Measurements from ENCODE around the gene FCER1G.
"Not testable (repeated sequence)": the region's sequence is repeated elsewhere in the genome, so short reads cannot be mapped to it uniquely, and the experiment has no call there.

The FCER1G gene

DNA sequence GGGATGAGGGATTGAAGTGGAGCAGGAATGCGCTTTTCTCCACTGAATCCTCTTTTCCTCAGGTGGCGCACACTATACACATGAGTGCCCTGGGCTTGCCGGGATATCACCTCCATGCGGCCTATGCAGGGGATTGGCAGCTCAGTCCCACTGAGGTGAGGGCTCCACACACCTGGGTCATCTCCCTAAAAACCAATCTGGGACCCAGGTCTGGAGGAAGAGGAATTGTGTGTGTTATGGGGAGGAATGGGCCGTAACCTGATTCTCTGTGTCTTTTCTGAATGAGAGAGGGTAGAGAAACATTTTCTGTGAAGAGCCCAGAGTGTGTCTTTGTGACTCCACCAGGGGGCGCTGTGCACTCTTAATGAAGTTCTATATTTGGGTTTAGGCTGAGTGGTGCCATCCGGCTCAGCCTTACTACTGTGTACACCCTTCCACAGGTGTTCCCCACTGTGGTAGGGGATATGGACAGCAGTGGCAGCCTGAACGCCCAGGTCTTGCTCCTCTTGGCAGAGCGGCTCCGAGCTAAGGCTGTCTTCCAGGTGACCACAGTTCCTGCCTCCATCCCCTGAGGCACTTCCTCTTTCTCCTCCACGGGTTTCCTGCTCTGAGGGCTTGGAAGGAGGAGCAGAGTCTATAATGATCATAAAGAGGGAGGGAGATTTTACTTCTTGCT is 12.2 kb downstream of the FCER1G start:
- in situ Hi-C loops (cut with HindIII; ENCODE audit: low sequenced_read_pairs): no loop called here

DNA sequence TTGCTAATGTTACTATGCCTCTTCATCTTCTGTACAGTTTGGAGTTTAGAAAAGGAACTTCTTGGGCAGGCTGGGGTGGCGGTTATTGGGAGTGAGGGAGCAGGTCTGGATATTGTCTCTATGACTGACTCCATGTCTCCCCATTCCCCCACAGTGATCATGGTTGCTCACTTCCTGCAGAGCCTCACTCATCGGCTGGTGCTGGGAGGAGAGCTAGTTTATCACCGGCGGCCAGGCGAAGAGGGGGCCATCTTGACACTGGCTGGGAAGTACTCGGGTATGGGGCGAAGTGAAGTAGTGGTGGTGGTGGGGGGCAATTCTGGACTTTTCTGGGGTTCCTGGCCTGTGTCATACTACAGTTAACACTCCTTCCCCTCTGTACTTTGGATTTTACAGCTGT is 12.9 kb downstream of the FCER1G start:
- in situ Hi-C loops (cut with HindIII; ENCODE audit: low sequenced_read_pairs): no loop called here

DNA sequence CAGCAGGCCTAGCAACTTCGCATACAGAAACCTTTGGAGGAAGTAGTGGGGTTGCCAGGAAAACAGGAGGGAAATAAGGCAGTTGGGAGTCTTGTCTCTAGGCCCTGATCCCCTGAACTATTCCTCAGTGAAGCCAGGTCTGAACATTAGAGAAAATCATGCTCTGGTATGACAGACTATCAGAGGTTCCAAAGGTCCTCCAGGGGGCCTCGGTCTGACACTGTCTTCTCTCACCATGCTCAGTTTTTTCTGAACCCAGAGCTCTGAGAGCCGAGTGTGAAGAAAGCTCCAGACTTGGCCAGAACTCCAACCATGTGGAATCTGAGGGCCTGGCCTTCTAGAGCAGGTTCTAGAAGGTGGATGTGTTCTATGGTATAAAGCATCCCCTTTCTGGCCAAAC is 14.8 kb downstream of the FCER1G start:
- in situ Hi-C loops (cut with HindIII; ENCODE audit: low sequenced_read_pairs): no loop called here

DNA sequence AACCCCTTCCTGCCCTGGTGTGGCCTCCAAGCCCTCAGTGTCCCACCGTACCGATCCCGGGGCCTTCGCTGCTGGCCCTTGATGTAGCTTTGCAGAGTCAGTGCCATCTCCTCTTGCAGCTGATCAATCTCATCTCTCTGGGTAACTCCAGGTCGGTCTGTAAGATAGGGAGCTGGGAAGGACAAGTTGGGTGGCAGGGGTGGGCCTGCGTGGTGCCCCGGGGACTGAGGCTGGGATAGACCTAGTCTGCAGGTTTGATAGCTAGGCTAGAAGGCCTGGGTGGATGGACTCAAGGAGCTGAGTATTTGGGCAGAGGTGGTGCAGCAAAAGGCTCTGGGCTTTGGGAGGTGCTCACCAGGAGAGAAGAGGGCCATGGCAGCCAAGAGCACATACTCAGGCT is 15.7 kb downstream of the FCER1G start:
- in situ Hi-C loops (cut with HindIII; ENCODE audit: low sequenced_read_pairs): no loop called here

DNA sequence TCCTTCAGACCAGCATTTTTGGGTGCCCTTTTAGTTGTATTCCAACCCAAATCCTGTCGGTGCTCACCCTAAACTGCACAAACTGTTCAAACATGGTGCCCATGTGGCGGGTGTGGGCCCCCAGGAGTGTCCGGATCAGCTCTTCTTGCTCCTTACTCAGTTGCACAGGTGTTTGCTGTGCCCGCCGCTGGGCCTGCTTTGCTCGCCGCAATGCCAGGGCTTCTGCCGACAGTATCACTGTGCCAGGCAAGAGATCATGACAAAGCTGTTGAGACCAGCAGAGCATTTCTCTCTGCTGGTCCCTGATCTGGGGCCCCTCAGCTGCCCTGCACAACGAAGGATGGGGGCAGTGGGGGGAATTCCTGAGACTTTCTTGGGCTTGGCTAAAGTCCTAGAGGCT is 18.0 kb downstream of the FCER1G start:
- in situ Hi-C loops (cut with HindIII; ENCODE audit: low sequenced_read_pairs): no loop called here

DNA sequence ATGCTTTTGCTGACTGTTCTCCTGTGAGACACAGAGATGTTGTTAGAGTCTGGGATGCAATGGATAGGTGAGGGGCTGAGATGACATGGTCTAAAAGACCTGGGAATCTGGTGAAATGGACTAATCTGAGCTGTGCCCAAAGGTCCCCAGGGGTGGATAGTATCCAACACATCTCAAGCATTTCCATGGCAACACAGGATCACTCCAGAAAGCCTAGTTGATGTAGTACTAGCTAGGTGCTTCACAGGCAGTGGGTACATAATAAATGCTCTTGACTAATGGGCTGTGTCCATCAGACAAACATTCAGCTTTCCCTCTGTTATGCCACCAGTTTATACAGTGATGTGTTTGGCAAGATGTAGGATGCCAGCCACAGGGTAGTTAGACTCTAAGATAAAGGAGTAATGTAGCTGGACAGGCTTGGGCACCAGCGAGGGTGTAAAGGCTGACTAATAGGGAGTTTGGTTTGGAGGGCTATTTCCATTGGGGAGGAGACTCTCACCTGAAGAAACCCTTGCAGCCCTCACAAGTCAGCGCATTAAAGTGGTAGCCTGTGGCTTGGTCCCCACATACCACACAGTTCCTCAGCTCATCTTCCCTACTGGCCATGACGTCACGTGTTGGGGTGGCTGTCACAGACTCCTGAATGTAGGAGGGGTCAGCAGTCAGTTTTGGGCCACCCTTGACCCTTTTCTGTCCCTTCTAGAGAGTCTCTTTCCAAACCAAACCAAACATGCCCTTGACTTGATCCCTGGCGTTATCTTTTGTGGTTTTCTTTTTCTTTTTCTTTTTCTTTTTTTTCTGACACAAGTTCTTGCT is 21.1 kb downstream of the FCER1G start:
- in situ Hi-C loops (cut with HindIII; ENCODE audit: low sequenced_read_pairs): no loop called here

DNA sequence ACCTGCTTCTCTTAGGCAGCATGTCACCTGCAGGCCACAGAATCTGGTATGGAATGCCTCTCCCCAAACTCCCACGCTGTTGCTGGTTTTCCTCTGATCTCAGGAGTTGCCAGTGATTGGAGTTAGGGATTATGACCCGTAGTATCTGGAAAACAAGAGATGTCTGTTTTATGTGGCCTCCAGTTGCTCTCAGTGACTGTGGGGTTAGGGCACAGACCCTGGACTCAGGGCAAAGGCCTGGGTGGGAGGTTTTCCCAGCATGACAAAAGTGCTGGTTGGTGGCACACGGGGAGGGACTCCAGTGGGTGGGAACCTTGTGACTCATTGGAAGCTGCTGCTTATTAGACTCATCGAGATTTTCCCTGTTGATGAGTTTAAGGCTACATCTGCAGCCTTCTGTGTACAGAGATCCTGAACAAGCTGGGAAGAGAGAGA is 23.0 kb downstream of the FCER1G start, which contains the start of gene NR1I3:
Gene NR1I3, minus strand, starts transcription at position 165 of the 435 bp plus-strand sequence. CDS start 1,638 bp downstream, outside the sequence.
- in situ Hi-C loops (cut with HindIII; ENCODE audit: low sequenced_read_pairs): no loop called here

DNA sequence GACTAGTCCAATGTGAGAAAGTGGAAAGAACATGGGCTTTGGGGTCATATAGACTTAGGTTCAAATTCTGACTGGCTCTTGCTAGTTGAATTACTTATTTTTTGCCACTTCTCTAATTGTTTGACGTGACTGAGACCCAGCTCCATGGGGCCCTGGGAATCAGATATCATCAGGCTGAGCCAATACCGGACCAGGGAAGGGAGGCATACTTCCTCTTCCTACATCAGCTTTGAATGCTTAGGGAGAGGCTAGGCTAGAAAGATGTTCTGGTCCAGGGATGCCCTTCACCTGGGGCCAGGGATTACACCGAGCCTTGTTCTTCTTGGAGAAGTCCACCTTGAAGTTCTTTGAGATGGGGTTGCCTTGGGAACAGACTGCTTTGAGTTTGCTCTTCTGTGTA is 26.6 kb downstream of the FCER1G start:
- in situ Hi-C loops (cut with HindIII; ENCODE audit: low sequenced_read_pairs): no loop called here

DNA sequence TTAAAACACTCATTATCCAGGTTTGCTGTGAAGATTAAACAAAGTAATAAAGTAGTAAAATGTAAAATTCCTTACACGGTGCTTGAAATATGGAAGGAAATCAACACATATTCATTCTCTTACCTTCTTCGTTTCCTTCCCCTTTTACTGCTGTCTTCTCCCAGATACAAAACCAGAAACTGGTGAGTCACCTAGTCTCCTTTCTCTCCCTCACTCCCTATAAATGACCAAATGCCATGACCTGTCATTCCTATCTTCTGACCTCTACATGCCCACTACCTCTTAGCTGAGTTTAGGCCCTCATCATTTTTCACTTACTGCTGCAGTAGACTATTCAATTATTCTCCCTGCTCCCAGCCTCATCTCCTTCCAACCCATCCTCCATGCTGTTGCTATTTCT is 27.2 kb downstream of the FCER1G start:
- in situ Hi-C loops (cut with HindIII; ENCODE audit: low sequenced_read_pairs): no loop called here

DNA sequence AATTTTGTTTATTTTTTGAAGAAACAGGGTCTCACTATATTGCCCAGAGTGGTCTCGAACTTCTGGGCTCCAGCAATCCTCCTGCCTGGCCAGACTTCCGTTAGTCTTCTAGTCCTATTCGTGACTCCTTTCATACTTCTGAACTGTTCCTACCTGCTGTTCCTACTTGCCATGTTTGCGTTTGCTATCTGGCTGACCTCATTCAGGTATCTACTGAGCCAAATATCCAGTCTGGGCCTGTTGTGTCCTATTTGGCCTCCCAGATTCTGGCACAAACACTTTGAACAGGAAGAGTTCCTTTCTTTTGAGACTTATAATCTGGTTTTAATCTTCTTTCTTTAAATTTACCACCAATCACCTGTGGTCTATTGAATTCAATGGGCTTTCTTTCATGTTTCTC is 29.8 kb downstream of the FCER1G start:
- in situ Hi-C loops (cut with HindIII; ENCODE audit: low sequenced_read_pairs): no loop called here

DNA sequence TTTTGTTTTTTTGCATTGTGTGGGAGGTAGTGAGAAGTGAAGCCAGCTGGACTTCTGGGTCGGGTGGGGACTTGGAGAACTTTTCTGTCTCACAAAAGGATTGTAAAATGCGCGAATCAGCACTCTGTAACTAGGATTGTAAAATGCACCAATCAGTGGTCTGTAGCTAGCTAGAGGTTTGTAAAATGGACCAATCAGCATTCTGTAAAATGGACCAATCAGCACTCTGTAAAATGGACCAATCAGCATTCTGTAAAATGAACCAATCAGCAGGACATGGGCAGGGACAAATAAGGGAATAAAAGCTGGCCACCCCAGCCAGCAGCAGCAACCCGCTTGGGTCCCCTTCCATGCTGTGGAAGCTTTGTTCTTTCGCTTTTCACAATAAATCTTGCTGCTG is 35.0 kb downstream of the FCER1G start:
- in situ Hi-C loops (cut with HindIII; ENCODE audit: low sequenced_read_pairs): not testable (repeated sequence)

DNA sequence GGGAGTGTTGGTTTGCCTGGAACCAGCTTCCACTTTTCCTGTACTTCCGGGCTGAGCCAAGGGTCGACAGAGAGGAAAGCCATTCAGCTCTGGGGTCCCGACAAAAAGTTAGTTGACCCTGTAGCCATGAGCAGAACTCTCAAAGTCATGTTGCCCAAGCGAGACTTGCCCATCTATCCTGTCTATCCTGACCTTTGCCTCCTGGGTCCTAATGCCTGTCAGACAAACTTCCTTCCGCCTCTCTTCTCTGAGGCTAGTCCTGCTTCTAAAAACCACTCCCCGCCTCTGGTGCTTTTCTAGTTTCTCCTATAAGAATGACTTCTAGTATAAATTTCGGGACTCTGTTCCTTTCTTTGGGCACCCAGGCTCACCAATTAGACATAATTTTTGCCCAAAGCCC is 35.7 kb downstream of the FCER1G start:
- in situ Hi-C loops (cut with HindIII; ENCODE audit: low sequenced_read_pairs): no loop called here

DNA sequence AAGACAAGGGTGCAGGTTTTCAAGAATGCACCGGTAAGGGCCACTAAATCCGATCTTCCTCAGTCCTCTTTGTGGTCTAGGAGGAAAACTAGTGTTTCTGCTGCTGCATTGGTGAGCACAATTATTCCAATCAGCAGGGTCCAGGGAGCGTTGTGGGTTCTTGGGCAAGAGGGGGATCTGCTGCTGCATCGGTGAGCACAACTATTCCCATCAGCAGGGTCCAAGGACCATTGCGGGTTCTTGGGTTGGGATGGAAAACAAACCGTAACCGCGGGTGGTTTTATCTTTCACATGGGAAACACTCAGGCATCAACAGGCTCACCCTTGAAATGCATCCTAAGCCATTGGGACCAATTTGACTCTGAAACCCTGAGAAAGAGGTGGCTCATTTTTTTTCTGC is 36.5 kb downstream of the FCER1G start:
- in situ Hi-C loops (cut with HindIII; ENCODE audit: low sequenced_read_pairs): no loop called here

DNA sequence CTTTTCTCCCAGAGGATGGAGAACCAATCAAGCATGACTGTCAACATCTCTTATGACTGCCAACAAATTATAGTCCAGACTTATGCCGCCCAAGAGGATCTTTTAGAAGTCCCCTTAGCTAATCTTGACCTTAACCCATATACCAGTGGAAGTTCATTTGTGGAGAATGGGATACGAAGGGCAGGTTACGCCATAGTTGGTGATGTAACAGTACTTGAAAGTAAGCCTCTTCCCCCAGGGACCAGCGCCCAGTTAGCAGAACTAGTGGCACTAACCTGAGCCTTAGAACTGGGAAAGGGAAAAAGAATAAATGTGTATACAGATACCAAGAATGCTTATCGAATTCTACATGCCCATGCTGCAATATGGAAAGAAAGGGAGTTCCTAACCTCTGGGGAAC is 40.2 kb downstream of the FCER1G start:
- in situ Hi-C loops (cut with HindIII; ENCODE audit: low sequenced_read_pairs): not testable (repeated sequence)

DNA sequence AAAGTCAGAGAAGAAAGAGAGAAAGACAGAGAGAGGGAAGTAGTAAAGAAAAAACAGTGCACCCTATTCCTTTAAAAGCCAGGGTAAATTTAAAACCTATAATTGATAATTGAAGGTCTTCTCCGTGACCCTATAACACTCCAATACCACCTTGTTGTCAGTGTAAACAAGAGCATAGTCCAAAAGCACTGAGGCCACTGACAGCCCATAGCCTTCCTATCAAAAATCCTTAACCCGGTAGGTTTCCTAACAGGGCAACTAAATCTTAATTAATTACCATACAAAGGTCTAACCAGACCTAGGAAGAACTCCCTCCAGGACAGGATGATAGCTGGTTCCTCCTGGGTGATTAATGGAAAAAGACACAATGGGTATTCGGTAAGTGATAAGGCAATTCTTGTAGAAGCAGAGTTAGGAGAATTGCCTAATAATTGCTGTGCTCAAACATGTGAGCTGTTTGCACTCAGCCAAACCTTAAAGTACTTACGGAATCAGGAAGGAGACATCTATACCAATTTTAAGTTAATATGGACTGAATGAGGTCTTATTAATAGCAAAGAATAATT is 40.9 kb downstream of the FCER1G start:
- in situ Hi-C loops (cut with HindIII; ENCODE audit: low sequenced_read_pairs): not testable (repeated sequence)

DNA sequence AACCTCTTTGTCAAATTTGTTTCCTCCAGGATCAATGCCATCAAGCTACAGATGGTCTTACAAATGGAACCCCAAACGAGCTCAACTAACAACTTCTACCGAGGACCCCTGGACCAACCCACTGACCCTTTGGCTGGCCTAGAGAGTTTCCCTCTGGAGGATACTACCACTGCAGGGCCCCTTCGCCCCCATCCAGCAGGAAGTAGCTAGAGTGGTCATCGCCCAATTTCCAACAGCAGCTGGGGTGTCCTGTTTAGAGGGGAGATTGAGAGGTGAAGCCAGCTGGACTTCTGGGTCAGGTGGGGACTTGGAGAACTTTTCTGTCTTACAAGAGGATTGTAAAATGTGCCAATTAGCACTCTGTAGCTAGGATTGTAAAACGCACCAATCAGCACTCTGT is 42.0 kb downstream of the FCER1G start:
- in situ Hi-C loops (cut with HindIII; ENCODE audit: low sequenced_read_pairs): not testable (repeated sequence)

DNA sequence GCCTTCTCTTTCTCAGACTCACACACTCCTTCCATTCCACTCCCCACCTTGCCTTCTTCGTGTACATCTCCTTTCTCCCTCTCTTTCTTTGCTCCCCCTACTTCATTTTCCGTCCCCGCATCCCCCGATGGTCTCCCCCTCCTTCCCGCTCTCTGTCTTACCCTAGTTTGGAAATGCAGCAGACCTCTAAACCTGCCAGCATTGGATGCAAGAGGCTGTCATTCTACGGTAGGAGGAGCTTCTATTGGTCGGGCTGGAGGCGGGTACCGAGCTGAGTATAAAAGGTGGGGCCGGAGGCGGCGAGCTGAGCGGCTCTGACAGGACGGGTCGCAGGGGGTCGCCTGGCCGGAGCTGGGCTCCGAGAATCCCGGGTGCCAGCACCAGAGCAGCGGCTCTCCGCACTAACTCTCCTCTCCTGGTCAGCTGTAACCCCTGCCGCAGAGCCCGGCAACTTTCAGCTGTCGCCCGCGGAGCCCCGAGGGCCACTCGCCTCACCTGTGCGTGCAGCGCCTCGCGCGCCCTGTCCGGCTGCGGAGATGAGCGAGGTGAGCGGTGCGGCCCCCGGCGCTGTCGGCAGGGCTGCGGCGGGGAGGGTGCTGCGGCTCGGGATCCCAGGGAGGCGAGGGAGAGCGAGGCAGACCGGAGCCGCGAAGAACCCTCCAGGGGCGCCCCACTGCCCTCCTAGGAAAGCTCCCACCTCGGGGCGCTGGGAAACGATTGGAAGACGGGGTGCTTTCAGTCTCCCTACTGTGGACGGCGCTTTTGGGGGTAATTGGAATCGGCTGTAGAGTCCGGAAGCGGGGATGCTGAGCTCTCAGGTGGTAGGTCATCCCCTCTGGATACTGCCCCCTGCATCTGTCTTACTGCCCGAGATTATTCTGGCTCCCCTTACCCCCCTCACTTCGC is 43.6 kb downstream of the FCER1G start, which contains the start of gene PCP4L1:
Gene PCP4L1, plus strand, starts transcription at position 307 of the 906 bp plus-strand sequence. Its CDS starts 230 bp downstream, at position 537.
- in situ Hi-C loops (cut with HindIII; ENCODE audit: low sequenced_read_pairs): no loop called here

DNA sequence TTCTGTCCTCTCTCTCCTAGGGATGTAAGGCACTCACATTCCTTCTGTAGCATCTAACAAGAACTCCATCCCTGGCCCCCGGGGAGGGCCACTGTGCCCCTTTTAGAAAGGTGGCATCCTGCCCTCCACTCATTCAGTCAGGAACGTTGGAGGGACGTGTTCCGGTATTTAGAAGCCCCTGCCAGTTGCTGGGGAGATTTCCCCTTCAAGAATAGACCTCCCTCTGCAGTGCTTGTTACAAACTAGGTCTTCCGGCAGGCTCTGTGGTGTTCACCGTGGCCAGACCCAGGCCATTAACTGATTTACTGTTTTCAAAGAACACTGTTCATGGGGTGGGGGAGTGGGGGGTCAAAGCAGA is 44.2 kb downstream of the FCER1G start:
- in situ Hi-C loops (cut with HindIII; ENCODE audit: low sequenced_read_pairs): no loop called here

DNA sequence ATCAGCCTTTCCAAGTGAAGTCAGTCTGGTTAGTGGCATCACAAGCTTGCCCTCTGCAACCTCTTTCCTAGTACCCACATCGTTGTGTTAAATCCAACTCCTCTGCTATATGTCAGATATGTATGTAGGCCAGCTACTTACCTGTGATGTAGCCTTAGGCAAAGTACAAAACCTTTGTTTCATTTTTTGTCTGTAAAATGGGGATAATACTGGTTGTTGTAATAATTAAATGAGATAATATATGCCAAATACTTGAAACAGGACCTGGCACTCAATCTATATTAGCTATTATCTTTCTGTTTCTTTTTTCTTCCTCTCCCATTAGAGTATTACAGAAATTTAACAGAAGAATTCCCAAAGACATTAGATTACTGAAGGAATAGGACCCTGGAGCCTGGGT is 44.7 kb downstream of the FCER1G start:
- in situ Hi-C loops (cut with HindIII; ENCODE audit: low sequenced_read_pairs): no loop called here

DNA sequence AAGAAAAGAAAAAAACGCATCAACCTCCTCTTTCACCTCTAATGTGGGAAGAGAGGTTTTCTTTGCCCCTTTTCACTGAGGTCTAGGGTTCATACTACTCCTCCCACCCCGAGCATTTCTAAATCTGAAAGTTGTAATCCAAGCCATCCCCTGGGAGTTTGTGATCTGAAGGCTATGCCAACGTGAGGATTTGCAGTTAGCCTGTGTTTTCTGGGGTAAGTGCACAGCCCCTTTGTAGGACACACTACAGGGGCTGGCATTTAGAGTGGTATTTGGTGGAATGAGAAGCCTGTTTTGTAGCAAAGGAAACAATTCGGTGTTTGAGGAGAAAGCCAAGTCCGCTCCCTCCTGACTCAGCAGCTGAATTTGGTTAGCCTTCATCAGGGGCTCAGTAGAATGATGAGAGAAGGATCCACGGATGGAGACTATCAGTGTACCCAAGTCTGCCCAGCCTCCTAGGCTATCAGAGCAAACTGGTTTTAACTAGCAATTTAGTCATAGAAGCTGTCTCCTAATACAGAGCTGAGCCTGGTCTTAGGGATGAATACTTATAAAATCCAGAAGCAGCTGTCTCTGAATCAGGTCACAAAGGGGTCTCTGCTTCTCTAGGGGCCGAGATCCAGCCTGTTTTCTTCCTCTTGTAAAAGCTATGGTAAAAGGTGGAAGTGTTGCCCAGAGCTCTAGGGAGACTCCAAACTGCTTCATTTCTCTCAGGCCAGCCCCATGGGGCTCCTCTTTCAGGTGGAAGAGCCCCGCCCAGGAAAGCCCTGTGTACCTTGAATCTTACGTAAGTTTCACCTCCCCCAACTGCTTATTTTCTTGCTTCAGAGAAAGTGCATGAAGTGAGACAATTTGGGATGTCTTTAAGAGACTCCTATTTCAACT is 45.5 kb downstream of the FCER1G start:
- in situ Hi-C loops (cut with HindIII; ENCODE audit: low sequenced_read_pairs): no loop called here
